ENCODE results near the gene LIMA1.
"Not testable (repeated sequence)": the region's sequence is repeated elsewhere in the genome, so short reads cannot be mapped to it uniquely, and the experiment has no call there.

LIMA1 gene

GRCh38 chr12:50185970-50186663 is 97.2 kb downstream of the LIMA1 start:
- no peak for DNase-seq (ENCODE audit: low read depth)

GRCh38 chr12:50185301-50185895 is 97.9 kb downstream of the LIMA1 start:
- no peak for DNase-seq (ENCODE audit: low read depth)

- DNase-seq (ENCODE audit: low read depth), result no peak
Measured at GRCh38 chr12:50184261-50184660, 99.1 kb downstream of the LIMA1 start.

- DNase-seq (ENCODE audit: low read depth), result no peak
Measured at GRCh38 chr12:50182461-50182860, 100.9 kb downstream of the LIMA1 start.

GRCh38 chr12:50181691-50182090 is 101.6 kb downstream of the LIMA1 start:
- no peak for DNase-seq (ENCODE audit: low read depth)

- DNase-seq (ENCODE audit: low read depth), result no peak
Measured at GRCh38 chr12:50175716-50176026, 107.6 kb downstream of the LIMA1 start.

- peak; percentile 77 for DNase-seq (ENCODE audit: low read depth)
Measured at GRCh38 chr12:50174971-50175715, 108.2 kb downstream of the LIMA1 start.

GRCh38 chr12:50167049-50167828 is 116.1 kb downstream of the LIMA1 start, which contains the start of gene CERS5:
Gene CERS5, minus strand, starts transcription at chr12:50167369. Its CDS starts 72 bp downstream, at chr12:50167297.
- peak; percentile 98 for DNase-seq (ENCODE audit: low read depth)

- DNase-seq (ENCODE audit: low read depth), result no peak
Measured at GRCh38 chr12:50166799-50167048, 116.6 kb downstream of the LIMA1 start.

- no peak for DNase-seq (ENCODE audit: low read depth)
Measured at GRCh38 chr12:50164963-50165362, 118.4 kb downstream of the LIMA1 start.

- no peak for DNase-seq (ENCODE audit: low read depth)
Measured at GRCh38 chr12:50162230-50162629, 121.1 kb downstream of the LIMA1 start.

GRCh38 chr12:50160643-50161042 is 122.7 kb downstream of the LIMA1 start:
- DNase-seq (ENCODE audit: low read depth), result no peak

GRCh38 chr12:50157259-50157658 is 126.1 kb downstream of the LIMA1 start:
- no peak for DNase-seq (ENCODE audit: low read depth)

- no peak for DNase-seq (ENCODE audit: low read depth)
Measured at GRCh38 chr12:50156641-50157040, 126.7 kb downstream of the LIMA1 start.

- DNase-seq (ENCODE audit: low read depth), result not testable (repeated sequence)
Measured at GRCh38 chr12:50154947-50155346, 128.4 kb downstream of the LIMA1 start.

GRCh38 chr12:50151047-50151687 is 132.2 kb downstream of the LIMA1 start:
- no peak for DNase-seq (ENCODE audit: low read depth)

- DNase-seq (ENCODE audit: low read depth), result no peak
Measured at GRCh38 chr12:50149311-50149710, 134.0 kb downstream of the LIMA1 start.

GRCh38 chr12:50148011-50148410 is 135.3 kb downstream of the LIMA1 start:
- DNase-seq (ENCODE audit: low read depth), result not testable (repeated sequence)

- DNase-seq (ENCODE audit: low read depth), result no peak
Measured at GRCh38 chr12:50147281-50147680, 136.0 kb downstream of the LIMA1 start.

- no peak for DNase-seq (ENCODE audit: low read depth)
Measured at GRCh38 chr12:50145439-50145838, 137.9 kb downstream of the LIMA1 start.

GRCh38 chr12:50142993-50143392 is 140.3 kb downstream of the LIMA1 start:
- no peak for DNase-seq (ENCODE audit: low read depth)

GRCh38 chr12:50132505-50133135 is 150.7 kb downstream of the LIMA1 start:
- DNase-seq (ENCODE audit: low read depth), result peak; percentile 56

All from fibroblast of the conjunctiva (primary cell).